ENCODE measurements around the gene RHOXF2B.
"Not testable (repeated sequence)": the region's sequence is repeated elsewhere in the genome, so short reads cannot be mapped to it uniquely, and the experiment has no call there.

Gene RHOXF2B

GRCh38 chrX:120077590-120077989 lies at the start of gene RHOXF2B:
TSS of gene RHOXF2B (minus strand) at chrX:120077690. CDS start at chrX:120077552, 138 bp downstream.
- DNase-seq (ENCODE audit: low read depth in 4 of 4, low spot score in 1 of 4), result not testable (repeated sequence)

GRCh38 chrX:120125444-120125843 lies 48.0 kb upstream of the RHOXF2B start:
- no peak for DNase-seq (ENCODE audit: low read depth in 4 of 4, low spot score in 1 of 4)

DNA sequence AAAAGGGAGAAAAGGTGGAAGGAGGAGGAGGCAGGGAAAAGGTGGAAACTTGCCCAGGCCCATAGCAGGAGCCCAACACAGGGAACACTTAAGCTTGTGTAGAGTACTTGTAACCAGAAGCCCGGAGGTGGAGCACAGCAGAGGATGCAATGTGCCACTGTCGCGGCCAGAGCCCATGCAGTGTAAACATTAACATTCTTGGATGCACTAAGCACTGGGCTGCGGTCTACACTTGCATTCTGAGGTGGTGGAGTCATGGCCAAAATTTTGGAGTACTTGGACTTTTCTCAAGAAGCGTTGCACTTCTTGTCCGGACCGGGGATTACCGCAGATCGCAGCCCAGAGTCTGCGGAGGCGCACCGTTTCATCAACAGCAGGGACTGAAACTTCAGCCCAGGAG lies 42.7 kb upstream of the RHOXF2B start:
- DNase-seq (ENCODE audit: low read depth in 4 of 4, low spot score in 1 of 4), result no peak

DNA sequence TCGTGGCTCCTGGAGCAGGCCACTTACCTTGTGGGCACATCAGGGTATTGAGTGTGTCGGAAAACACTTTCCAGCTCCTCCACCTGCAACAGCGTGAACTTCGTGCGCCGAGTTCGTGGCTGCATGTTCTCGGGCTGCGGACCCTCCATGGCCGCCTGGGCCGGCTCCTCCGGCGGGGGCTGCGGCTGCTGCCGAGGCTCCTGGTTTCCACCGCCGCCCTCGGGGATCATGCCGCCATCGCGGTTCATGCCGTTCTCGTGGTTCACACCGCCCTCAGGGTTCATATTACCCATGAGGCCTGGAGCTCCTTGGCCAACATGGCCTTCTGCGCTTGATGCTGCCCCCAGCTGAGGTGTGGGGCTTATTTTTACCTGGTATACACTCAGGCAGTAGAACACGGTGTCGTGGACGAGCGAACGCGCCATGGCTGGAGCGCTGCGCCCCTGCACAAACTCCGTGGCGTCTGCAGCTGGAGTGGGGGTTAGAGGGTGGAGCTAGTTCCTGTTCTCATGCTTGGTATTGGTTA lies 38.0 kb upstream of the RHOXF2B start, which contains the start of gene RHOXF1:
TSS of gene RHOXF1 (minus strand) at position 476 of the 526 bp plus-strand sequence. CDS start at position 425, 51 bp downstream.
- DNase-seq (ENCODE audit: low read depth in 4 of 4, low spot score in 1 of 4), result no peak

DNA sequence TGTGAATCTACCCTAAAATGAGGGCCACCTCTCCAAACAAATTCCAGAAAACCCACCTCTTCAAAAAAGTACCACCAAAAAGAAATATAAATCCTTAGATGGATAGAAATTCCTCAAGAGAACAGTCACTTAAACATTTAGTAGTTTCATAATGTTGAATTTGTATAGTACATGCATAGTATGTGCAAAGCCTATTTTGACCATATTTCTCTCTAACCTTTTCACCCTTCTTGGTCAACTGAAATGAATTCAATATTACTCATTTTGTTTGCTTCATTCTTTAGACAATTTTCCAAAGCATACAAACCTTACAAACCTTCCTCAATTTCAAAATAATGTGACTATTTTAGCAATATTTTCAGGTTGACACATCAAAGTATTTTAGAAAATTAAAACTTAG lies 34.1 kb upstream of the RHOXF2B start:
- no peak for DNase-seq (ENCODE audit: low read depth in 4 of 4, low spot score in 1 of 4)

DNA sequence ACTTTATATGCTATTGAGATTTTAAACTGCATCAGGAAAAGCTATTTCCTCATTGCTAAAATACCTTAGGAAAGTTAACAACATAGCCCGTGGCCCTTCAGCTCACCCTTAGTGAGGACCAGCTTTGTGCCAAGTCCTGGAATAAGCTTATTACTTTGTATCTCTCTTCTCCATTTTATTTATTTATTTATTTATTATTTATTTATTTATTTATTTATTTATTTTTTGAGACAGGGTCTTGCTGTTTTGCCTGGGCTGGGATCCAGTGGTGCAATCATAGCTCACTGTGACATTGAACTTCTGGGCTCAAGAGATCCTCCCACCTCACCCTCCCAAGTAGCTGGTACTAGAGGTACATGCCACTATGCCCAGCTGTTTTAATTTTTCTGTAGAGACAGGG lies 31.9 kb upstream of the RHOXF2B start:
- DNase-seq (ENCODE audit: low read depth in 4 of 4, low spot score in 1 of 4), result no peak

- DNase-seq (ENCODE audit: low read depth in 4 of 4, low spot score in 1 of 4), result not testable (repeated sequence)
Observed at GRCh38 chrX:120104707-120105106, 27.2 kb upstream of the RHOXF2B start.

- DNase-seq (ENCODE audit: low read depth in 4 of 4, low spot score in 1 of 4), result not testable (repeated sequence)
Observed at GRCh38 chrX:120101057-120101456, 23.6 kb upstream of the RHOXF2B start.

DNA sequence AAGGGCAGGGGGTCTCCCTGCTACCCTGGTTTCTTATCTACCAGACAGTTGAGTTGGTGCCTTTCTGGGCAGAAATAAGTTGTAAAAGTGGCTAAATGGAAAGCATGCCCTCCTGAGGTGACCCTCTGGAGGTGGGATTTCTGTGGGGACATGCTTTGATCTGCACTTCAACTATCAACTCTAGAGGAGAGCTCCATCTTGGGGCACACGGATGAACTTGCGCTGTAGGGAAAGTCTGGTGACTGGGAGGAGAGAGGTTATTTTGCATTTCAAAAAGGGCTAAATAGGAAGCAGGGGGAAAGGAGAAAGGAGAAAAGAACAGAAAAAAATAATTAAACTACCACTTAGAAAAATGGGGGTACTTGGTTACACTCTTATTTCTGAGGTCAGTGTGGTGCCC lies 12.7 kb upstream of the RHOXF2B start:
- DNase-seq (ENCODE audit: low read depth in 4 of 4, low spot score in 1 of 4), result no peak

DNA sequence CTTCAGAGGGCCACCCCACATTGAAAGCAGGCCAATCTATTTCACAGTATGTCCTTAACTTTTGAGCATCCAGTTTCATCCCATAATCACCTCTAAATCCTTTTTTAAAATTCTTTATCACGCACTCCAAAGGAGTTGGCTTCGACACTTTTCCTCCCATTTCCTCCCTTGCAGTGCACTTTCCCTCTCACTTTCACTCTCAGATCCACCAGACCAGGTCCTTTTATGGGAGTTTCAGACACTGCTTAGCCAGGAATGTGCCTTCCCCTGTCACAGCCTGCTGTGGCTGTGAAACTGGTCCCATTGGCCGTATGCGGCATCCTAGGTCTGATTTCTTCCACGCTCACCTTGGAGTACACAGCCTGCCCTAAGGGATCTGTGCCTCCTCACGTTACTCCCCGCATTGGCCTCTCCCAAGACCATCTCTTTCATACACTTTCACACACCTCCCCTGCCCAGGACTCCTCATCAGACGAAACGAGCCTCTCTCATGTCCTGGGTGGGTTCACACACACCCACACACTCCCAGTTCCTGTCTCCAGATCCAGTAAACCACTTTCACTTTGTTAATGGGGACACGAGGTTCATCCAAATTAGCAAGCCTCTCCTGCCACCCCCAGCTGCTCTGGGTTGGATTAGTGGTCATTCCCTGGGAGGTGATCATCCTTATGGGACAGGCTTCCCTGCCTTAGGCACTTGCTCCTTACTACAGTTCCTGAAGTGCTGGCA lies 10.0 kb upstream of the RHOXF2B start:
- no peak for DNase-seq (ENCODE audit: low read depth in 4 of 4, low spot score in 1 of 4)

- not testable (repeated sequence) for DNase-seq (ENCODE audit: low read depth in 4 of 4, low spot score in 1 of 4)
Observed at GRCh38 chrX:120085553-120086185, 8.2 kb upstream of the RHOXF2B start.

- not testable (repeated sequence) for DNase-seq (ENCODE audit: low read depth in 4 of 4, low spot score in 1 of 4)
Observed at GRCh38 chrX:120066169-120066568, 11.3 kb downstream of the RHOXF2B start.

DNA sequence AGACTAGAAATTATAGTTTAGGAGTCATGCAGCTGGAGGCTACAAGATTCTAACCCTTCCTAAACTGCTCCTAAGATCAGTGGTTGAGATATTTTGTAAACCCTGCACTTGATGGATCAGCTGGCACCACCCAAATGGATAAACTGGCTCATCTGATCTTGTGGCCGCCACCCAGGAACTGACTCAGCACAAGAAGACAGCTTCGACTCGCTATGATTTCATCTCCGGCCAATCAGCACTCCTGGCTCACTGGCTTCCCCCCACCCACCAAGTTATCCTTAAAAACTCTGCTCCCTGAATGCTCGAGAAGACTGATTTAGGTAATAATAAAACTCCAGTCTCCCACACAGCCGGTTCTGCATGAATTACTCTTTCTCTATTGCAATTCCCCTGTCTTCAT lies 34.8 kb downstream of the RHOXF2B start:
- not testable (repeated sequence) for DNase-seq (ENCODE audit: low read depth in 4 of 4, low spot score in 1 of 4)

DNA sequence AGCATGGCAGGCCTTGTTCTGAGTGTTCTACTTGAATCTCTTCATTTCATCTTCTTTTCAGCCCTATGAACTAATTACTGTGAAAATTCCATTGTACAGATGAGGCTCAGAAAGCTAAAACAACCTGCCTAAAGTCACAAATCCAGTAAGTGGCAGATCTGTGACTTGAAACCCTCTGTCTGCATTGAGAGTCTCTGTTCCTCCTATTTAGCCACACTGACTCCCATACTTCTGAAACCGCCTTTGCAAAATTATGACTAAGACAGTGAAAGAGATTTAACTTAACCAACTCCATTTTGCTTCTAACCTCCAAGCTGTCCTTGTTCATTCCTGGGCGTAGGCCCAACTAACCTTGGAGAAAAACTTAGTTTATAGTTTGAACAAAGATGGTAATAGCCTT lies 35.2 kb downstream of the RHOXF2B start:
- not testable (repeated sequence) for DNase-seq (ENCODE audit: low read depth in 4 of 4, low spot score in 1 of 4)

GRCh38 chrX:120040176-120040575 lies 37.3 kb downstream of the RHOXF2B start:
- DNase-seq (ENCODE audit: low read depth in 4 of 4, low spot score in 1 of 4), result not testable (repeated sequence)

- not testable (repeated sequence) for DNase-seq (ENCODE audit: low read depth in 4 of 4, low spot score in 1 of 4)
Observed at GRCh38 chrX:120039087-120039733, 38.3 kb downstream of the RHOXF2B start.

- no peak for DNase-seq (ENCODE audit: low read depth in 4 of 4, low spot score in 1 of 4)
Observed at GRCh38 chrX:120036704-120037103, 40.8 kb downstream of the RHOXF2B start.

DNA sequence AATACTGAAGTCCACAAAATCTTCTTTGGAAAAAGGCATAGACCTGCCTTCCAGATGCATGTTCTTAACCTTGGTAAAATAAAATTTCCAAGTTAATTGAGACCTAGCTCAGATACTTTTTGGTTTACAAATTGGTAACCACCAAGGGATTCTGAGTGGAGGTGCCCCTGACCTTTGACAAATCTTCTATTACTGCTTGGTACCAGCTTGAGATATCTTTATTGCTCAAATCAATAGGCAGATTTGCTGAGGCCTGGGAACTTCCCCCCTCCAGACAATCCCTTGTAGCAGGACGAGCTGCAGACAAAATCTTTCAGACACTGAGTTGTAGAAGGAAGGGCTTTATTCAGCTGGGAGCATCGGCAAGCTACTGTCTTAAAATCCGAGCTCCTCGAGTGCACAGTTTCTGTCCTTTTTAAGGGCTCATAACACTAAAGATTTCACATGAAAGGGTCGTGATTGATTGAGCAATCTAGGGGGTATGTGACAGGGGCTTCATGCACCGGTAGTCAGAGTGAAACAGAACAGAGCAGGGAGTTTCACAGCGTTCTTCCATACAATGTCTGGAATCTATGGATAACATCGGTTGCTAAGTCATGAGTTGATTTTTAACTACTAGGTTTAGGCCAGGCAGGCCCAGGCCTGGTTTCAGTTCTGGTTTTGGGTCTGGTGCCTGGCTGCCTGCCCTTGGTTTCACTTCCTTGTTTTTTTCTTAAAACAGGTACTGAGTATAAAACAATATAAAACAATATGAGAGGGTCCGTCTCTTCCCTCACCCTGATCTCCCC lies 41.8 kb downstream of the RHOXF2B start:
- DNase-seq (ENCODE audit: low read depth in 4 of 4, low spot score in 1 of 4), result not testable (repeated sequence)

- no peak for DNase-seq (ENCODE audit: low read depth in 4 of 4, low spot score in 1 of 4)
Observed at GRCh38 chrX:120029354-120029753, 48.1 kb downstream of the RHOXF2B start.

- no peak for DNase-seq (ENCODE audit: low read depth in 4 of 4, low spot score in 1 of 4)
Observed at GRCh38 chrX:120023259-120023658, 54.2 kb downstream of the RHOXF2B start.

- DNase-seq (ENCODE audit: low read depth in 4 of 4, low spot score in 1 of 4), result no peak
Observed at GRCh38 chrX:120022763-120023162, 54.7 kb downstream of the RHOXF2B start.

All from stimulated activated CD4-positive, alpha-beta T cell treated with anti-CD3 and anti-CD28 coated beads, Interleukin-1b, Interleukin-23, amount 100 ng/mL, for 24 hours (primary cell).